ENCODE measurements around the gene OSBPL8.

DNA sequence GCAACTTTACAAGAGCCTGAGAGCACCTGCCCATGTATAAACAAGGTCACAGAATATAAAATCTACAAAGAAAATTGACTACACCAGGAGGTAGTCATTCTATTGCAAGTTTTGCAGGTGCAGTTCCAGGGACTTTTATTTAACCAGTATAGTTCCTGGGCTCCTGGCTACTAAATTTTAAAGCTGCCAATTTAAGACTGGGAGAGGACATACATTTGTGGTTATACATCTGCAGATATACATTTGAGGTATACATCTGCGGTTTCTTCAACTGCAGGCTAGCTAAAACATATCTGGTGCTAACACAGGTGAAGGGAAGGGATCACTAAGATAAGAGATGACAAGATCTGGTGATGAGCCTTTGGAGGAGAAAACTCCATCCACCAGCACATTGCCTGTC is 241.6 kb downstream of the OSBPL8 start:
- no peak for TF ChIP-seq POLR2A (IDR thresholded peaks at IDR 0.05)
- TF ChIP-seq, protein P1, sequence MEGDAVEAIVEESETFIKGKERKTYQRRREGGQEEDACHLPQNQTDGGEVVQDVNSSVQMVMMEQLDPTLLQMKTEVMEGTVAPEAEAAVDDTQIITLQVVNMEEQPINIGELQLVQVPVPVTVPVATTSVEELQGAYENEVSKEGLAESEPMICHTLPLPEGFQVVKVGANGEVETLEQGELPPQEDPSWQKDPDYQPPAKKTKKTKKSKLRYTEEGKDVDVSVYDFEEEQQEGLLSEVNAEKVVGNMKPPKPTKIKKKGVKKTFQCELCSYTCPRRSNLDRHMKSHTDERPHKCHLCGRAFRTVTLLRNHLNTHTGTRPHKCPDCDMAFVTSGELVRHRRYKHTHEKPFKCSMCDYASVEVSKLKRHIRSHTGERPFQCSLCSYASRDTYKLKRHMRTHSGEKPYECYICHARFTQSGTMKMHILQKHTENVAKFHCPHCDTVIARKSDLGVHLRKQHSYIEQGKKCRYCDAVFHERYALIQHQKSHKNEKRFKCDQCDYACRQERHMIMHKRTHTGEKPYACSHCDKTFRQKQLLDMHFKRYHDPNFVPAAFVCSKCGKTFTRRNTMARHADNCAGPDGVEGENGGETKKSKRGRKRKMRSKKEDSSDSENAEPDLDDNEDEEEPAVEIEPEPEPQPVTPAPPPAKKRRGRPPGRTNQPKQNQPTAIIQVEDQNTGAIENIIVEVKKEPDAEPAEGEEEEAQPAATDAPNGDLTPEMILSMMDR (IDR thresholded peaks at IDR 0.05) = no peak
- no peak for TF ChIP-seq EP300 (IDR thresholded peaks at IDR 0.05; ENCODE audit: low read depth)
- no peak for TF ChIP-seq POLR2AphosphoS5 (IDR thresholded peaks at IDR 0.05)

Measured in transverse colon (tissue), 4 donors.